Measurements from ENCODE around the gene KRTAP9-8. TPM values are rescaled to one million over a fixed set of nuclear protein-coding genes. Genes with fewer than 3 reads are reported as not detected.
"Not testable (repeated sequence)": the region's sequence is repeated elsewhere in the genome, so short reads cannot be mapped to it uniquely, and the experiment has no call there.

The KRTAP9-8 gene
- polyA plus RNA-seq, 1 experiment = not detected

- TF ChIP-seq, protein P1, sequence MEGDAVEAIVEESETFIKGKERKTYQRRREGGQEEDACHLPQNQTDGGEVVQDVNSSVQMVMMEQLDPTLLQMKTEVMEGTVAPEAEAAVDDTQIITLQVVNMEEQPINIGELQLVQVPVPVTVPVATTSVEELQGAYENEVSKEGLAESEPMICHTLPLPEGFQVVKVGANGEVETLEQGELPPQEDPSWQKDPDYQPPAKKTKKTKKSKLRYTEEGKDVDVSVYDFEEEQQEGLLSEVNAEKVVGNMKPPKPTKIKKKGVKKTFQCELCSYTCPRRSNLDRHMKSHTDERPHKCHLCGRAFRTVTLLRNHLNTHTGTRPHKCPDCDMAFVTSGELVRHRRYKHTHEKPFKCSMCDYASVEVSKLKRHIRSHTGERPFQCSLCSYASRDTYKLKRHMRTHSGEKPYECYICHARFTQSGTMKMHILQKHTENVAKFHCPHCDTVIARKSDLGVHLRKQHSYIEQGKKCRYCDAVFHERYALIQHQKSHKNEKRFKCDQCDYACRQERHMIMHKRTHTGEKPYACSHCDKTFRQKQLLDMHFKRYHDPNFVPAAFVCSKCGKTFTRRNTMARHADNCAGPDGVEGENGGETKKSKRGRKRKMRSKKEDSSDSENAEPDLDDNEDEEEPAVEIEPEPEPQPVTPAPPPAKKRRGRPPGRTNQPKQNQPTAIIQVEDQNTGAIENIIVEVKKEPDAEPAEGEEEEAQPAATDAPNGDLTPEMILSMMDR (IDR thresholded peaks at IDR 0.05; ENCODE audit: insufficient read depth, low read depth, low read length) = no peak
- ChIA-PET POLR2A (no interaction called here), CTCF (no interaction called here)
- Histone ChIP-seq H3K4me3 (ENCODE audit: low read depth, low read length) (no peak overlapping the region), H3K36me3 (ENCODE audit: control insufficient read depth, insufficient read depth, low read length) (no peaks in the 10 kb centered on the region), H3K27me3 (ENCODE audit: control insufficient read depth, insufficient read depth, low read length) (no peaks in the 10 kb centered on the region)
- DNase-seq (ENCODE audit: low read depth) = no peak
Measured at GRCh38 chr17:41264599-41264998, 26.8 kb downstream of the KRTAP9-8 start.

DNA sequence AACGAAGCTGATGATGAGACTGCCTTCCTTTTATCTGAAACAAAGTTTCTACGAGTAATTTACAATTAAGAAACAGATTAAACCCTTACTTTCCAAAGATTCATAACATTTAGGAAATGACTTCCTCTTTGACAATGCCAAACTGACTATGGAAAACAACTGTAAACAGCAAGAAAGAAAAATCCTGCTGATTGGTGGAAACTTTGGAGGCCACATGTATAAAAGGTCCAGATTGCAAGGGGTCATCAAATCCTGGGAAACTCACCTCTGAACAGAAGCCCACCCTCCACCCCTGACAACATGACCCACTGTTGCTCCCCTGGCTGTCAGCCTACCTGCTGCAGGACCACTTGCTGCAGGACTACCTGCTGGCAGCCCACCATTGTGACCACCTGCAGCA is 27.3 kb downstream of the KRTAP9-8 start, which contains the start of gene KRTAP9-6:
Gene KRTAP9-6, plus strand, starts transcription at position 301 of the 400 bp plus-strand sequence. Its CDS starts 0 bp downstream, at position 301.
- CTCF ChIA-PET = no interaction called here
- H3K36me3 ChIP-seq (ENCODE audit: control insufficient read depth, insufficient read depth, low read length) = no peaks in the 10 kb centered on the region
- no peak within 1 kb of the TSS for H3K4me3 ChIP-seq (ENCODE audit: low read depth, low read length)
- no peak for DNase-seq (ENCODE audit: low read depth)
- POLR2A ChIA-PET = no interaction called here
- H3K27me3 ChIP-seq (ENCODE audit: control insufficient read depth, insufficient read depth, low read length) = no peaks in the 10 kb centered on the region
- TF ChIP-seq, protein P1 (IDR thresholded peaks at IDR 0.05; ENCODE audit: insufficient read depth, low read depth, low read length) = no peak

DNA sequence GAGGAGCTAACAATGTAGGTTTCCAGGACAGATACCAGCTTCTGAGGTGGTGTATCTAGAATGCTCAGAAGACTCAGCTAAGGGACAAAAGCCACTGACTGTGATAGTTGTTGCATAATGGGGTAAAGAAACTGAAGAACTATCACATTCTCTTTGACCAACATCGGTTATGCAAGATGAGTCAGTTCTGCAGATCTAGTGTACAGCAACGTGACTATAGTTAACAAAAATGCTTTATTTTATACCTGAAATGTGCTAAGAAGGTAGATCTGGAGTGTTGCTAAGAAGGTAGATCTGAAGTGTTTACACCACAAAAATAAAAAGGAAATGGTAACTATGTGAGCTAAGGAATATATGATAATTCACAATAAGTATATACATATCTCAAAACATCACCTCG is 29.9 kb downstream of the KRTAP9-8 start:
- DNase-seq (ENCODE audit: low read depth) = no peak
- TF ChIP-seq, protein P1 (IDR thresholded peaks at IDR 0.05; ENCODE audit: insufficient read depth, low read depth, low read length) = no peak
- ChIA-PET POLR2A (no interaction called here), CTCF (no interaction called here)
- H3K4me3 ChIP-seq (ENCODE audit: low read depth, low read length) = no peak overlapping the region
- H3K27me3 ChIP-seq (ENCODE audit: control insufficient read depth, insufficient read depth, low read length) = no peaks in the 10 kb centered on the region
- no peaks in the 10 kb centered on the region for H3K36me3 ChIP-seq (ENCODE audit: control insufficient read depth, insufficient read depth, low read length)

GRCh38 chr17:41271323-41271722 is 33.5 kb downstream of the KRTAP9-8 start:
- DNase-seq (ENCODE audit: low read depth); H3K4me3 ChIP-seq (ENCODE audit: low read depth, low read length); H3K36me3 ChIP-seq (ENCODE audit: control insufficient read depth, insufficient read depth, low read length); POLR2A ChIA-PET; CTCF ChIA-PET; H3K27me3 ChIP-seq (ENCODE audit: control insufficient read depth, insufficient read depth, low read length): not testable (repeated sequence)

DNA sequence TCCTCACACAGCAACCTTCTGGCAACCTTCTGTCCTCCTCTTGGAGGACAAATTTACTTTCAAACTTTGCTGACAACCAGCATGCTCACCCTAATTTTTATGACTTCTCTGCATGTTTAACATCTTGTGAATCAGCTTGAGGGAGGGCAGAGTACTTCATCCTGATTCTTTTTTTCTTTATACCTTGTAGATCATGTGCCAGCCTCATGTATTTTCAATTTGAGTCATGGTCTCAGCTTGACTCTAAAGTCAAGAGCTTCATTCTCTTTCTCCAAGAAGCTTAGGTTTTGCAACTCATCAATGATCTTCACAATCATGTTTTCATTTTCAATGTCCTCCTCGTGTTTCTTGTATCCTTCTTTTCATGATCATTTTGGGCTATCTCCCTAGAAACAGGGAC is 34.1 kb downstream of the KRTAP9-8 start:
- no peak for DNase-seq (ENCODE audit: low read depth)
- TF ChIP-seq, protein P1 (IDR thresholded peaks at IDR 0.05; ENCODE audit: insufficient read depth, low read depth, low read length) = no peak
- CTCF ChIA-PET = no interaction called here

DNA sequence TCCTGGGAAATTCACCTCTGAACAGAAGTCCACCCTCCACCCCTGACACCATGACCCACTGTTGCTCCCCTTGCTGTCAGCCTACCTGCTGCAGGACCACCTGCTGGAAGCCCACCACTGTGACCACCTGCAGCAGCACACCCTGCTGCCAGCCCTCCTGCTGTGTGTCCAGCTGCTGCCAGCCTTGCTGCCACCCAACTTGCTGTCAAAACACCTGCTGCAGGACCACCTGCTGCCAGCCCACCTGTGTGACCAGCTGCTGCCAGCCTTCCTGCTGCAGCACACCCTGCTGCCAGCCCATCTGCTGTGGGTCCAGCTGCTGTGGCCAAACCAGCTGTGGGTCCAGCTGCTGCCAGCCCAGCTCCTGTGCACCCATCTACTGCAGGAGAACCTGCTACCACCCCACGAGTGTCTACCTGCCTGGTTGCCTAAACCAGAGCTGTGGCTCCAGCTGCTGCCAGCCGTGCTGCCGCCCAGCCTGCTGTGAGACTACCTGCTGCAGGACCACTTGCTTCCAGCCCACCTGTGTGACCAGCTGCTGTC is 37.9 kb downstream of the KRTAP9-8 start, which contains the start of gene KRTAP9-7:
Gene KRTAP9-7, plus strand, starts transcription at position 51 of the 543 bp plus-strand sequence. Its CDS starts 0 bp downstream, at position 51.
- H3K27me3 ChIP-seq (ENCODE audit: control insufficient read depth, insufficient read depth, low read length); H3K4me3 ChIP-seq (ENCODE audit: low read depth, low read length); H3K36me3 ChIP-seq (ENCODE audit: control insufficient read depth, insufficient read depth, low read length); DNase-seq (ENCODE audit: low read depth); POLR2A ChIA-PET: not testable (repeated sequence)
- CTCF ChIA-PET = interaction anchor here (0.6 to 1.5 kb wide), 2 partner anchors 15 to 29 kb away, joined by 3 to 4 read pairs; no protein-coding TSS in a partner anchor

More for the DNA sequence above, 34.1 kb downstream of the KRTAP9-8 start:
- H3K27me3 ChIP-seq (ENCODE audit: control insufficient read depth, insufficient read depth, low read length) = no peaks in the 10 kb centered on the region
- no peaks in the 10 kb centered on the region for H3K36me3 ChIP-seq (ENCODE audit: control insufficient read depth, insufficient read depth, low read length)
- no peak overlapping the region for H3K4me3 ChIP-seq (ENCODE audit: low read depth, low read length)
- POLR2A ChIA-PET = no interaction called here
